ENCODE results near the gene TTC23L.
"Not testable (repeated sequence)": the region's sequence is repeated elsewhere in the genome, so short reads cannot be mapped to it uniquely, and the experiment has no call there.

The TTC23L gene

DNA sequence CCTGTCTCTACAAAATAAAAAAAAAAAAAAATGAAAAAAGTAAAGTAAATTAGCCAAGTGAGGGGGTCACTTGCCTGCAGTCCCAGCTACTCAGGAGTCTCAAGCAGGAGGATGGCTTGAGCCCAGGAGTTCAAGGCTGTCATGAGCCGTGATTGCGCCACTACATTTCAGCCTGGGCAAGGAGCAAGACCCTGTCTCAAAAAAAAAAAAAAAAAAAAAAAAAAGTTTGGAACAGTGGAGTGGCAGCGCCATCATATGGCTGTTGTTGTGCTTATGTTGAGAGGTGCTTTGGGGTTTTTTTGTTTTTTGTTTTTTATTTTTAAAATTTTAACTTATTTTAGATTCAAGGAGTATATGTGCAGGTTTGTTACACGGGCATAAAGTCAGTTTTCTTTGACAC is 80.1 kb downstream of the TTC23L start:
- no peak for DNase-seq (ENCODE audit: low read depth in 3 of 3)

DNA sequence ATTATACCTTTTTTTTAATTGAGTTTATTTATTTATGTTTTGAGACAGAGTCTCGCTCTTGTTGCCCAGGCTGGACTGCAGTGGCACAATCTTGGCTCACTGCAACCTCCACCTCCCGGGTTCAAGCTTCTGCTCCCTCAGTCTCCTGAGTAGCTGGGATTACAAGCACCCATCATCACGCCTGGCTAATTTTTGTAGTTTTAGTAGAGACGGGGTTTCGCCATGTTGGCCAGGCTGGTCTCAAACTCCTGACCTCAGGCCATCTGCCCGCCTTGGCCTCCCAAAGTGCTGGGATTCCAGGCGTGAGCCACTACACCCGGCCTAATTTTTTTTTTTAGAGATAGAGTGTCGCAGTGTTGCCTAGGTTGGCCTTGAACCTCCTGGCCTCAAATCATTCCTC is 84.3 kb downstream of the TTC23L start:
- DNase-seq (ENCODE audit: low read depth in 3 of 3) = not testable (repeated sequence)

DNA sequence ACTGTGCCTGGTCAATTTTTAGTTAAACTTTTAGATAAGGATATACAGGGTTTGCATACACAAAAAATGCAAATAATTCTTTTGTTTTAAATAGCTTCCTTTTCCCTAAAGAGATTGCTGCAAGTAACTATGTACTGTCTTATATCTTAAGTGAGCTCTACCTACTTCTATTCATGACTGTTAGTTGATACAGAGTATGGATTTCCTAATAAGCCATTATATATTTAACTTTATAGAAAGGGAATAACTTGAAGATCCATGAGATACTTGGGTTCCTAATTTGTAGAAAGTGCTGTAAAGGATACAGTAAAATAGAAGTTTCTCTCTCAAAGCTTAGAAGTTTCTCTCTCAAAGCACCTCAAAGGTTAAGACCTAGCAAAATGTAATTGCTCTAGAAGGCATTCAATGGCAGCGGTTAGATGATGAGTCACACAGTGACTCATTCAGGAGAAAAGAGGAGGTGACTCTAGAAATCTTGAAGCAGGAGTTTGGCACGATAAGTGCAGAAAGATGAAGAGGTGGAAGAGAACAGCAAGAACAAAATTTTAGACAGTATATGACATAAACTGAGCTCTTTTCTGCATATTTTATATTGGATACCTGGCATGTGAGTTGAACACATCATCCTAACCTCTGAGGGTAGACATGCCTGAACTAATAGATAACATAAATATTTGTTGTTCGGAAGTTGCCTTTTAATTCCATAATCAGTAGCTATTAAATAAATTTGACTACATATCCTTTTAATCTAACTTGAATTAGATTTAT is 84.9 kb downstream of the TTC23L start:
- DNase-seq (ENCODE audit: low read depth in 3 of 3) = no peak

DNA sequence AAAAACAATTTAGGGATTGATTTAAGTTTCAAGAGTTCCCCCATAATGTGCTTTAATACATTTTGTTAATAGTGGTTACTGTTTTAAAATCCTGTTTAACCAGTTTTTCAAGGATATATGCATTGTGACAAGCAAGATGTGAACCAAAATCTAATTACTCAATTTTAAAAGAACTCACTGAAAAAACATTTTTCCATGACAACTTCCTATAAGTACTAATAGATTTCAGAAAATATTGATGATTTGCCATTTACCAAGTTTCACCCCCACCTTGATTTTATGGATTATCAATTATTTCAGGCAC is 85.5 kb downstream of the TTC23L start:
- no peak for DNase-seq (ENCODE audit: low read depth in 3 of 3)

DNA sequence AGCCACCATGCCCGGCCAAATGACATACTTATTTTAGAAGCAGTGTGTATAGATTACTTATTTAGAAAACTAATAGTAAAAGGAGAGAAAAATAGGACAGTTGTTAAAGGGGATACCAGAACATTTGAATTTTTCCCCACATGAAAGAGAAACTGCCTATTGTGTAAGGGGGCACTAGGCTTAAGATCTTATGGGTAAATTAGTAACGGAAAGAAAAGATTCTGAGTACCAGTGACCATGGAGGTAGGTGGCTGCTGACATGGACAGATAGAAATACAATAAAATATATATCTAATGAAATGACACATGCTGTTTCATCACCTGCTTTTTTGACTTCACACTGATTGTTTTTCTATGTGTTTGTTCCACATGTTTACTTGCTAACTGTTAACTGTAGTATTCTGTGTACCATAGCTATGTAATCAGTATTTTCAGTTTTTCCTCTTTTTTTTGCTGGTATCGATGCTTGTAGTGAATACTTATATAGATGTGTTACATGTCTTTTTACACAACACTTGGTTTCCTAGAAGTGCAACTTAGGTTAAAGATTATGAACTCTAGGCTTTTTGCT is 87.4 kb downstream of the TTC23L start:
- no peak for DNase-seq (ENCODE audit: low read depth in 3 of 3)

DNA sequence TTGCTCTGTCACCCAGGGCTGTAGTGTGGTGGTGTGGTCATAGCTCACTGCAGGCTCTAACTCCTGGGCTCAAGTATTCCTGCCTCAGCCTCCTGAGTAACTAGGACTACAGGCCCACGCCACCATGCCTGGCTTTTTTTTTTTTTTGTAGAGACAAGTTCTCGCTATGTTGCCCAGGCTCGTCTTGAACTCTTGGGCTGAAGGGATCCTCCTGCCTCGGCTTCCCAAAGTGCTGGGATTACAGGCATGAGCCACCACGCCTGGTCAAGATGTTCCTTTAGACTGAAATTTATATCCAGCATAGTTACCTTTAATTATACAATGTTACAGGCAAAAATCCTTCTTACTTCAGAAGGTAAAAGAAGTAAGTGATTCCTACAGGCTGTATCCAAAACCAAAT is 88.8 kb downstream of the TTC23L start:
- DNase-seq (ENCODE audit: low read depth in 3 of 3) = no peak

DNA sequence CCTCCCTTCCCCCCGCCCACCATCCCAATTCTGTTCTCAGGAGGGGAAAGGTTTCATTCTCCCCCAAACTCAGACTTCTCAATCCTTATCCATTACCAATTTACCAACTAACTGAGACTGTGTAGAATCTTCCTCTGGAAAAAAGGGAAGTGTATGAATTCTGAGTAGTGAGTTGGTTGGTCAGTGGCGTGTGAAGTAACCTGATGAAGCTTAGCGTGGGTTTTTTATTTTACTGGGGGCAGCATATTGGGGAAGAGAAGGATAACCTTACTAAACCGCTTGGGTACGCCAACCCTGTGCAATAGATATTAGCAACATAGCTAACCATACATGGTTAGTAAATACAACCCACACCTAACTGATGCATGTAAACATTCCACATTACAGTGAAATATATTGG is 89.3 kb downstream of the TTC23L start:
- DNase-seq (ENCODE audit: low read depth in 3 of 3) = no peak

DNA sequence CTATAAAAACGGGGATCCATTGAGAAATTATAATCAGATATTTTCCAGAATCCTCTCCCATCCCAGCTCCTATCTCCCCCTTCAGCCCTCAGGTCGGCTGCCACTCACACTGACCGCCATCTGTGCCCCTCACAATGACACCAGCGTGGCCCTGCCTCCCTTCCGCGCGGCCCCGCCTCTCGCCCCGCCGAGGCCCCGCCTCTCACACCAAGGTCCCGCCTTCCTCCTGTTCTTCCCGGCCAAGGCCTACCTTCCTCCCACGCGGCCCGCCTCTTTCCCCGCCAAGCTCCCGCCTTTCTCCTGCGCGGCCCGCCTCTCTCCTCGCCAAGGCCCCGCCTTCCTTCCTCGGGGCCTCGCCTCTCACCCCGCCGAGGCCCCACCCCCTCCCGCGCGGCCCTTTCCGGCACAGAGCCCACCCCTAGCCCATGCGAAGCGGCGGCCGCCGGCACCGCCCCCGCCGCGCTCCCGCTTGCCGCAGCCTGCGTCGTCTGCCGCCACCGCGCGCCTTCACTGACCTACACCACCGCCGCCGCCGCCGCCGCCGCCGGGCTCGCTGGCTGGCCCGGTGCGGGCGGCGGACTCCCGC is 90.3 kb downstream of the TTC23L start, which contains the start of gene DNAJC21:
Gene DNAJC21 (plus strand): TSS at position 426 of the 586 bp plus-strand sequence. CDS start 261 bp downstream, outside the sequence.
- DNase-seq (ENCODE audit: low read depth in 3 of 3) = peak; percentile 96 to 98 (median 97)

DNA sequence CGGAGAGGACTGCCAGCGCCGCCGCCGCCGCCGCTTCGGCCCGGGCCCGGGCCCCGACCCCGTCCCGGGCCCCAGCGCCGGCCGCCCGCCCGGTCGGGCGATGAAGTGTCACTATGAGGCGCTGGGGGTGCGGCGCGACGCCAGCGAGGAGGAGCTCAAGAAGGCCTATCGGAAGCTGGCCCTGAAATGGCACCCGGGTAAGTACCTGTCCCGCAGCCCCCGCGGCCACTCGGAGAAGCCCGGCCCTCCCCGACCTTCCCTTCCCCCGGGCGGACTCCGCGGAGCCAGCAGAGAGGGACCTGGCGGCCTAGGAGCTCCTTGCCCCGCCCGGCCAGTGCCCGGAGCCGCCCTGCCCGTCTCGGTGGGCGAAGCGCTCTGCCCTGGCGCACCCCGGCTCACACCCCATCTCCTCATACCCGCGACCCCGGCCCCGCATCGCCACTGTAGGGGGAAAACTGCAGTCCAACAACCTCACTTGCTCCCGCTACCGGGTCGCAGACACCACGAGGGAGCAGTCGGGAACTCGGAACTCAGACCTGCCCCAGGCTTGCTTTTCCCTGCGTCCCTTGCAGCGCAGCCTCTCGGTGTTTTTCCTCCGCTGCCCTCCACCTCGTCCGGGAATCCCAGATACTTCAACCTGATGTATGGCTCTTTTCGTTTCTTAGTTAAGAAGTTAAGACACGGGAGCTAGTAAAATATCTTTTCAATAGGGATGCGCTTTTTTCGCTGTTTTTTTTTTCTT is 90.9 kb downstream of the TTC23L start:
- peak; percentile 59 to 76 (median 65) for DNase-seq (ENCODE audit: low read depth in 3 of 3)

DNA sequence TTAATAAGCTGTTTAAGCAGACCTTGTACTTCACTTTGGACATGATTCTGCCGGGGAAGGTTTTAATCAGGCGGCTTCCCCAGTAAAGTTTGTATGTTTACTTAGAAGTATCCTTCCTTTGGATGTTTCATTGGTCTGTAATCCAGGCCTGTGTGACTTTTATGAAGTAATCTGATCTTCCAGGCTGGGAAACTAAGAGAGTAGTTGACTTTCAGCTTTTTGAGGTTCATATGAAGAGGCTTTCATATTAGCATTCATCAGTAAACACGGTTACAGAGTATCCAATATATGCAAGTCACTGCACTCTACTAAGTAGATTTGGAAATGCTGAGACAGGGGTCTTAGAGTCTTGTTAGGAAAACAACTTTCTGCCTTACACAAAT is 91.5 kb downstream of the TTC23L start:
- no peak for DNase-seq (ENCODE audit: low read depth in 3 of 3)

DNA sequence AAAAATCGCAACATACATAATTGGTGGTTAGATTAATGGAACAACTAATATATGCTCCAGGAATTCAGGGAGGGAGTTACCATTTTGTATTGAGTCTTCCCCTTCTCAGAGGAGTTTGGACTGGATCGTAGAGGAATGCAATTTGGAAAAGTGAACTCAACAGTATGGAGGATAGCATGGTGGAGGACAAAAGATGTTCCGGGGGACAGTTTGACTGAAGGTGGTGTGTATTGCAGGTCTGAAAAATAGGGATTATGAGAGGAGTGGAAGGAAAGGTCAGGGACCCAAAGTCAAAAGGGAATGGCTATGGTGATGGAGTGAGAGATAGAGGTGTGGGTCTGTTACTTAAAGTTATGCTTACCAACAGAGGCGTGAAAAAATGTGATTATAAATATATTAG is 91.9 kb downstream of the TTC23L start:
- DNase-seq (ENCODE audit: low read depth in 3 of 3) = no peak

DNA sequence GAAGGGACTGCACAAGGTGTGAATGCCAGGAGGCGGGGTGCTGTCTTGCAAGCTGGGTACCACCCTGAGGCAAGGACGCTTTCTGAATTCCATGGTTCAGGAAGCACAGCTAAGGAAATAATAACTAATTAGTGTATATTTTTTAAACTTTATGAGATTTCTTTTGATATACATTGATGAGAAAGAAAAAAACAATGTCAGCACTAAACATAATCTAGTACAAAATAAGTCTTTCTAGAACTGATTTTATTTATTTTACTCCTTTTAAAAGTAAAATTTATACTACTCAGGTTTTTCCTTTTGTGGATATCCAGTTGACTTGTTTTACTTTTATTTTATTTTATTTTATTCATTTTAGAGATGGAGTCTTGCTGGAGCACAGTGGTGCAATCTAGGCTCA is 94.0 kb downstream of the TTC23L start:
- no peak for DNase-seq (ENCODE audit: low read depth in 3 of 3)

DNA sequence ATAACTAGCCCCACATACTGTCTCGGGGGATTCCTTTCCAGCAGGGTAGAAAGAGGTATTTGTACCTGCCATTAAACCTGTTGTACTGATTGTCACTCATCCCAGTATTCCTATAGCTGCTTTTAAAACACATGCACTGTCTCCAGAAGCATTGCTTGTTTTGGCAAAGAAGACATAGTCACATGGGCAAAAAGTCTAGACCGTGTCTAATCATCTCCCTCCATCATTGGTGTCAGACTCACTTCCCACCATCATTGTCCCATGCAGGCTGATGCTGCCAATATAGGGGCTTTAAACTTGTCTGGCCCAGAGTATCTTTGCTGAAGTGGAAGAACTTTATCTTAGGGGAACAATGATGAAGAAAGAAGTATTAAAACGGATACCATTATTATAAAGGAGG is 103.0 kb downstream of the TTC23L start:
- DNase-seq (ENCODE audit: low read depth in 3 of 3) = no peak

DNA sequence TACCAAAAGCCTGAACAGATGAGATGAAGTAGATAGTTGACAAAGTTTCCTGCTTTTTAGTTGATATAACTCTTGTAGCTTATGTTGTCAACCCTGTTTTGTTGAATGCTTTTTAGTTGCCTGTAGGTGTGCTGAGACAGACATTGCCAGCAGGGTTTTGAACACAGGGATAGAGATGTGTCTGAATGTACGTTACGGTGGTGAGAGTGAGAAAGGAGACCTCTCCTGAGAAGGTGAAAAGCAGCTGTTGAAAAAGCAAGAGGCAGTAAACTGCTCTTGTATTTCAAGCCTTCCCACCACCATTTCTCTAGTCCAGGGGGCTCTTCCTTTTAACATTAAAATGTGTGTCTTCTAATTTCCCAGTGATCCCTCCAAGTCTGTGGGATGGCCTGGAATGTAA is 105.1 kb downstream of the TTC23L start:
- DNase-seq (ENCODE audit: low read depth in 3 of 3) = no peak

DNA sequence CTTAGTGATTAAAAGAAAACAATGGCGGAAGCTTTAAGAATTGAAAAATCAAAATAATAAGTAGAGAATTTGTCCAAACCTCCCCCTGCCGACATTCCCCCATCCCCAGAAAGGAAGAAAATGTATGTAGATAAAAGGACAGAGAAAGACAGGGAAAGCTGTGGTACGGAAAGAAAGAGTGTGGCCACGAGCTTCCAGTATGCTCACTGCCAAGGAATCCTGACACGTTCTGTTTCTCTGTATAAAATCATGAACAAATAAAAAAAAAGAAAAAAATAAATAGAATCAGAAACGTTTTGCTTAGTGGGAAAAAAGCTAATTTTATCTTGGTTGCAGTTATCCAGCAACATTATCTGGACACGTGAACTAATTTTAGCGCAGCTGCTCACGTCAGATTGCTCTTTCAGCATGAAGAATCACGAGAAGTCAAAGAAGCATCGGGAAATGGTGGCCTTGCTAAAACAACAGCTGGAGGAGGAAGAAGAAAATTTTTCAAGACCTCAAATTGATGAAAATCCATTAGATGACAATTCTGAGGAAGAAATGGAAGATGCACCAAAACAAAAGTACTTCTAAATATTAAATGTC is 105.6 kb downstream of the TTC23L start:
- DNase-seq (ENCODE audit: low read depth in 3 of 3) = no peak
